GM21737 (cell line): ENCODE data around the gene TRIOBP.
"Not testable (repeated sequence)": the region's sequence is repeated elsewhere in the genome, so short reads cannot be mapped to it uniquely, and the experiment has no call there.

Source experiments
- ATAC-seq: cut with Tn5 transposase; IDR thresholded peaks from one replicate; pipeline ENCODE4 v1.9.1; 2021; ENCODE audit warnings: mild to moderate bottlenecking, moderate library complexity; ENCODE audit not compliant: unreplicated experiment

The TRIOBP gene

GRCh38 chr22:37696657-37697537 lies at the start of gene TRIOBP:
Gene TRIOBP (plus strand): TSS chr22:37697048. CDS start chr22:37701366, 4,318 bp downstream.
- ATAC-seq, result peak; percentile 92

GRCh38 chr22:37647317-37647716 lies 49.5 kb upstream of the TRIOBP start:
- ATAC-seq, result no peak

GRCh38 chr22:37647928-37648327 lies 48.9 kb upstream of the TRIOBP start:
- ATAC-seq, result no peak

GRCh38 chr22:37650463-37651136 lies 46.2 kb upstream of the TRIOBP start:
- ATAC-seq, result no peak

GRCh38 chr22:37654563-37655251 lies 42.1 kb upstream of the TRIOBP start:
- ATAC-seq, result no peak

- no peak for ATAC-seq
These were observed 41.6 kb upstream of the TRIOBP start for GRCh38 chr22:37655252-37655563.

GRCh38 chr22:37656583-37656982 lies 40.3 kb upstream of the TRIOBP start:
- ATAC-seq, result not testable (repeated sequence)

- no peak for ATAC-seq
These were observed 39.2 kb upstream of the TRIOBP start for GRCh38 chr22:37657590-37658132.

GRCh38 chr22:37658133-37659065 lies 38.4 kb upstream of the TRIOBP start, which contains the start of gene PDXP:
Gene PDXP (plus strand): TSS chr22:37658723. CDS start chr22:37658783, 60 bp downstream.
- ATAC-seq, result peak; percentile 83

- ATAC-seq, result peak; percentile 5
These were observed 37.6 kb upstream of the TRIOBP start for GRCh38 chr22:37659066-37659896.

GRCh38 chr22:37659897-37660708 lies 36.7 kb upstream of the TRIOBP start:
- ATAC-seq, result no peak

- ATAC-seq, result no peak
These were observed 36.2 kb upstream of the TRIOBP start for GRCh38 chr22:37660709-37661045.

GRCh38 chr22:37661160-37661924 lies 35.5 kb upstream of the TRIOBP start:
- no peak for ATAC-seq

- no peak for ATAC-seq
These were observed 34.8 kb upstream of the TRIOBP start for GRCh38 chr22:37662039-37662438.

- ATAC-seq, result no peak
These were observed 33.2 kb upstream of the TRIOBP start for GRCh38 chr22:37663521-37664140.

- no peak for ATAC-seq
These were observed 32.4 kb upstream of the TRIOBP start for GRCh38 chr22:37664249-37665101.
